Adrenal gland (tissue), 12 donors: ENCODE measurements around the gene MATK. TPM values are rescaled to one million over a fixed set of nuclear protein-coding genes. Genes with fewer than 3 reads are reported as not detected.
"Not testable (repeated sequence)": the region's sequence is repeated elsewhere in the genome, so short reads cannot be mapped to it uniquely, and the experiment has no call there.

ENCODE experiments used
- DNase-seq, 7 donors: peaks; one replicate each; pipeline ENCODE4 v3.0.0-alpha.2; 2019 to 2020
- H3K27ac ChIP-seq, 5 donors: fragments of 200-600 bp; sonication (generic) in 4 of 5; 1 replicate in 3 of 5; 2 replicates in 2 of 5; pipeline versions ENCODE4 v1.5.1 to v1.8.0; 2016 to 2020; ENCODE audit warnings: mild to moderate bottlenecking in 1 of 5
- H3K27me3 ChIP-seq: fragments of 200-600 bp; 2 replicates; pipeline ENCODE4 v1.8.0; 2021
- H3K36me3 ChIP-seq, 2 donors: fragments of 200-600 bp; replicated peaks in 1 of 2; 1 replicate in 1 of 2; 2 replicates in 1 of 2; pipeline versions ENCODE4 v1.5.1 to v1.8.0; 2018 to 2022
- H3K4me1 ChIP-seq, 2 donors: fragments of 200-600 bp; replicated peaks in 1 of 2; 1 replicate in 1 of 2; 2 replicates in 1 of 2; pipeline versions ENCODE4 v1.5.1 to v1.8.0; 2018 to 2021
- H3K4me3 ChIP-seq, 4 donors: fragments of 200-600 bp; sonication (generic) in 3 of 4; one replicate each; pipeline ENCODE4 v1.5.1; 2016 to 2018
- H3K9me3 ChIP-seq, 3 donors: fragments of 200-600 bp; sonication (generic) in 1 of 3; replicated peaks in 1 of 3; 1 replicate in 2 of 3; 2 replicates in 1 of 3; pipeline versions ENCODE4 v1.5.1 to v1.8.0; 2016 to 2021
- CTCF ChIP-seq, 6 experiments: fragments of 450-650 bp in 4 of 6; fragments of 200-600 bp in 2 of 6; sonication (generic) in 1 of 6; IDR thresholded peaks; 1 replicate in 5 of 6; 2 replicates in 1 of 6; pipeline versions ENCODE4 v1.5.1 to v1.8.0; 2016 to 2021; ENCODE audit warnings: antibody characterized with exemption in 6 of 6, mild to moderate bottlenecking in 2 of 6, moderate library complexity in 1 of 6
- POLR2A ChIP-seq, 2 donors: fragments of 450-650 bp; IDR thresholded peaks; one replicate each; pipeline ENCODE4 v1.6.1; 2017; ENCODE audit warnings: antibody characterized with exemption in 2 of 2, mild to moderate bottlenecking in 2 of 2, moderate library complexity in 1 of 2
- WGBS, 4 donors: extraction: QIAGEN DNeasy Blood & Tissue Kit in 2 of 4; methylation state at CpG; one replicate each; pipeline versions ENCODE4 v1.1.5 to v1.1.7; 2013 to 2017; 5-methylcytosine and 5-hydroxymethylcytosine counted together
- intact Hi-C, 2 donors: fragments of 100-400 bp; cut with DNase I; formaldehyde crosslinking; loops; one replicate each; pipeline versions ENCODE4 v1.14.1 to v1.15.0; 2022 to 2023
- polyA plus RNA-seq, 3 donors: library from polyadenylated mRNA; stranded (reverse); fragments of 200-250 nt in 2 of 3; fragments of 350-450 nt in 1 of 3; fragmentation: Illumina TruSeq in 1 of 3; extraction: RNeasy Lipid Tissue Mini Kit (QIAGEN cat#74804) in 1 of 3; gene quantifications; one replicate each; pipeline ENCODE4 v1.2.3, GENCODE V29; 2013 to 2014
- total RNA-seq, 9 donors: library from RNA; depleted of rRNA in 4 of 9; stranded (reverse); fragments of >200 nt in 4 of 9; fragments of 120-200 nt in 1 of 9; fragmentation: NEBNext Ultra II Directional in 1 of 9; extraction: Animal tissue kit (Norgen Biotek cat#: 25700) in 1 of 9; gene quantifications; one replicate each; pipeline versions ENCODE4 v1.1.0 to v1.2.4, GENCODE V29; 2013 to 2023
- donor health status: healthy with polysubstance abuse.
- donor health status: Bipolar disorder and iron deficiency.
- donor health status: DM: yes; HTN: yes; CAD: no.
- donor health status: DM: no; HTN: no; CAD: no.
- donor health status: DM: no; HTN: no; CAD: no.
- donor health status: DM: yes; HTN: yes; CAD: no.

The MATK gene
- total and polyA plus RNA-seq, 12 donors: 0.26 to 20.7 (median 1.4) TPM

DNA sequence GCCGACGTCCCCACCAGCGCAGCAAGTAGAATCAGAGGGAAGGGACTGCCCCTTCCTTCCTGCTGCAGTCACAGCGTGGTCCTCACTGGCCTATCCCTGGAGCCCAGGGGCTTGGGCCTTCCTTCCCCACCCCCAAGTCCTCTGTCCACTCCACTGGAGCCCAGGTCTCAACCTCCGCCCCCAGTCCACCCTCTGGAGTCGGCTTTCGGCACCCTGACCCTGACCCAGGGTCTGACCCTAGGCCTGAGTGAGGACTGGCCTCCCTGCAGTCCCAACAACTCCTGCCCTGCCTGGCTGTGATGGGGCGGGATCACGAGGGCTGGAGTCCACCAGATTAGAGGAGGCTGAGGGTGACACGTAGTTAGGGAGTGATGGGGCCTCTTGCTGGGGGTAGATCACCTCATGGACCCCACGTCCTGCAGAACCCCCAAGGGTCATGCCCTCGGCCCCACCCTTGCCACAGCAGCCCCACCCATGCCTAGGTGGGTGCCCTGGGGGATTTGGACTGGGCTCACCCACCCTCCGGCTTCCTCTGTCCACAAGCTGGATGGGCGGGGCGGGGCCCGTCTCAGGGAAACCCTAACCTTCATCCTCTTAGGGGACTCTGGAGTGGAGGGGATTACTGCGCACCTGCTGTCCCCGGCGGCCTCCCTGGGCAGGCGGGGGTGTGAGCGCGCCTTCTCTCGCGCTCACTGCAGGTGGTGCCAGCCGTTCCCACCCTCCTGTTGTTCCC, 18.0 kb downstream of the MATK start:
- 68 to 94% (median 88%) methylated on average over 7 to 25 of the region's 25 CpGs for WGBS, 4 donors
- TF ChIP-seq POLR2A (IDR thresholded peaks at IDR 0.05): no peak
- no peak for TF ChIP-seq CTCF (IDR thresholded peaks at IDR 0.05)
- no peak for DNase-seq
- Histone ChIP-seq H3K27me3 (no peaks in the 10 kb centered on the region), H3K9me3 (no peaks in the 10 kb centered on the region), H3K4me1 (peaks cover 5 to 6% of the 10 kb centered on the region in 2 donors), H3K4me3 (no peak overlapping the region), H3K36me3 (peaks cover 0 to 29% of the 10 kb centered on the region in 2 donors), H3K27ac (no peak overlapping the region)
- intact Hi-C loops: no loop called here

- peaks cover 7 to 11% of the 10 kb centered on the region in 2 donors for H3K4me1 ChIP-seq
- no peak for DNase-seq
- 91 to 96% (median 93%) methylated on average over 16 to 23 of the region's 23 CpGs for WGBS, 4 donors
- H3K36me3 ChIP-seq: peaks cover 0 to 29% of the 10 kb centered on the region in 2 donors
- H3K27me3 ChIP-seq: no peaks in the 10 kb centered on the region
- no peak overlapping the region for H3K4me3 ChIP-seq
- H3K27ac ChIP-seq: no peak overlapping the region
- TF ChIP-seq POLR2A (IDR thresholded peaks at IDR 0.05): no peak
- no peak for TF ChIP-seq CTCF (IDR thresholded peaks at IDR 0.05)
- intact Hi-C loops: no loop called here
- H3K9me3 ChIP-seq: no peaks in the 10 kb centered on the region
Measured at GRCh38 chr19:3767050-3767449, 19.1 kb downstream of the MATK start.

DNA sequence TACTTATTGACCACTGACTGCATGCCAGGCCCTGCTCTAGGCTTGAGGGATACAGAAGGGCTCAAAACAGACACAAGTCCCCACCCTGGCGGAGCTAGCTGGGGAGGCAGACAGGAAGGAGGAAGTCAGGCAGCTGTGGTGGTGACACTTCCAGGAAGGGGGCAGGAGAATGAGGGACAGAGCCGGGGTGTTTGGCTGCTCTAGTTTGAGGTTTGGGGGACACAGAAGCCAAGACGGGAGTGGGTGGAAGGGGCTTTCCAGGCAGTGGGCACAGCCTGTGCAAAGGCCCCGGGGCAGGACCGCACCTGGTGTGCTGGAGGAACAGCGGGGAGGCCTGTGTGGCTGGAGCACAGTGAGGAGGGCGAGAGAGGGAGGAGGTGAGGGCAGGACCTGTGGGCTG, 19.7 kb downstream of the MATK start:
- intact Hi-C loops: no loop called here
- H3K27me3 ChIP-seq: no peaks in the 10 kb centered on the region
- H3K9me3 ChIP-seq: no peaks in the 10 kb centered on the region
- no peak overlapping the region for H3K4me3 ChIP-seq
- H3K4me1 ChIP-seq: peaks cover 7 to 16% of the 10 kb centered on the region in 2 donors
- no peak for DNase-seq
- no peak for TF ChIP-seq POLR2A (IDR thresholded peaks at IDR 0.05)
- no peak for TF ChIP-seq CTCF (IDR thresholded peaks at IDR 0.05)
- H3K36me3 ChIP-seq: peaks cover 0 to 29% of the 10 kb centered on the region in 2 donors
- H3K27ac ChIP-seq: no peak overlapping the region
- WGBS, 4 donors: 79 to 93% (median 87%) methylated on average over 7 of the region's 7 CpGs

DNA sequence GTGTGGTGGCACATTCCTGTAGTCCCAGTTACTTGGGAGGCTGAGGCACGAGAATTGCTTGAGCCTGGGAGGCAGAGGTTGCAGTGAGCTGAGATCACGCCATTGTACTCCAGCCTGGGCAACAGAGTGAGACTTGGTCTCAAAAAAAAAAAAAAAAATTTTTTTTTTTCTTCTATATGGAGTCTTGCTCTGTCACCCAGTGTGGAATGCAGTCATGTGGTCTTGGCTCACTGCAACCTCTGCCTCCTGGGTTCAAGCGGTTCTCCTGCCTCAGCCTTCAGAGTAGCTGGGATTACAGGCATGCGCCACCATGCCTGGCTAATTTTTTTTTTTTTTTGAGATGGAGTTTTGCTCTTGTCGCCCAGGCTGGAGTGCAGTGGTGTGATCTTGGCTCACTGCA, 20.4 kb downstream of the MATK start:
- H3K9me3 ChIP-seq, intact Hi-C loops, DNase-seq, H3K27ac ChIP-seq, H3K27me3 ChIP-seq, H3K4me3 ChIP-seq: not testable (repeated sequence)
- WGBS, 4 donors: 91 to 99% (median 95%) methylated on average over 5 of the region's 5 CpGs
- Histone ChIP-seq H3K36me3 (peaks cover 0 to 29% of the 10 kb centered on the region in 2 donors), H3K4me1 (peaks cover 10 to 20% of the 10 kb centered on the region in 2 donors)

DNA sequence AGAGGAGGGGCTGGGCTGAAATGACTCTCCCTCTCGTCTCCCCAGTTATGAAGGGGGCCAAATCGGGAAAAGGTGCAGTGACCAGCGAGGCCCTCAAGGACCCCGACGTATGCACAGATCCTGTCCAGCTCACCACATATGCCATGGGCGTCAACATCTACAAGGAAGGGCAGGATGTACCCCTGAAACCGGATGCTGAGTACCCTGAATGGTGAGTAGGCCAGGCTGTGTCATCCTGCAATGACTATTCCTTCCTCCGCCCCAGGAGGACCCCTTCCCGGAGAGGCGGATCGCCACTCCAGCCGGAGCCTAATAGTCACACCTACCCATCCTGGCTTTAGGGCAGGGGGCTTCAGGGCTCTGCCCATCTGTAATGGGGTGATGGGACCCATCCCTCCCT, 21.1 kb downstream of the MATK start:
- no peaks in the 10 kb centered on the region for H3K27me3 ChIP-seq
- 91 to 96% (median 92%) methylated on average over 4 to 12 of the region's 12 CpGs for WGBS, 4 donors
- DNase-seq: no peak
- H3K4me3 ChIP-seq: no peak overlapping the region
- intact Hi-C loops: no loop called here
- H3K27ac ChIP-seq: no peak overlapping the region
- peaks cover 13 to 26% of the 10 kb centered on the region in 2 donors for H3K4me1 ChIP-seq
- no peaks in the 10 kb centered on the region for H3K9me3 ChIP-seq
- peaks cover 0 to 29% of the 10 kb centered on the region in 2 donors for H3K36me3 ChIP-seq
- no peak for TF ChIP-seq POLR2A (IDR thresholded peaks at IDR 0.05)
- TF ChIP-seq CTCF (IDR thresholded peaks at IDR 0.05): no peak
